Fibroblast of the aortic adventitia (primary cell): Measurements from ENCODE around the gene STPG2. TPM values are rescaled to one million over a fixed set of nuclear protein-coding genes. Genes with fewer than 3 reads are reported as not detected.
"Not testable (repeated sequence)": the region's sequence is repeated elsewhere in the genome, so short reads cannot be mapped to it uniquely, and the experiment has no call there.

Experiments used
- DNase-seq: peaks from one replicate; pipeline ENCODE4 v3.0.0-alpha.2; 2010; ENCODE audit warnings: low read depth
- H3K4me3 ChIP-seq: 2 replicates; pipeline ENCODE4 v1.5.1; 2011; ENCODE audit warnings: low read depth, mild to moderate bottlenecking, control low read depth, low read length, moderate library complexity
- CTCF ChIP-seq: IDR thresholded peaks from 2 replicates; pipeline ENCODE4 v1.5.1; 2011; ENCODE audit warnings: mild to moderate bottlenecking, low read length, control low read depth, inconsistent platforms; ENCODE audit not compliant: insufficient read depth
- total RNA-seq: library from RNA; depleted of rRNA; stranded (reverse); fragments of >200 nt; gene quantifications from 2 replicates; pipeline ENCODE4 v1.2.3, GENCODE V29; 2012; ENCODE audit warnings: low replicate concordance

The STPG2 gene
- total RNA-seq, 1 donor, result 0.18 TPM

DNA sequence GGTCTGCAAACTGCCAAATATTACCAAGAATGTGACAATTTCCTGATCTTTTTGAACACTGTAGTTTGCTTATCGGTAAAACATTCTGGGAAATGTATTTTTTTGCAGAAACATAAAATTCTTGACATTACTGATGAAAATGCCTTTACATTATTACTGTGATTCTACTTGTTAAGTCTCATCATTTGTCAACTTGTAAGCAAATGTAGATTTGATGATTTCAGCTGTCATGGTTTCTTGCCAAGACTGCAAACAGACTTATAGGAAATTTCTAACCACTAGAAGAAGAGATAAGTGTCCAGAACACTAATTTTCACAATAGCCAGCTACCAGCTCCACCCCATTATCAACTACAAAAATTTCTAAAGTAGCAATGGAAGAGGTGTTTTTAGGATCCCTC is 560.4 kb downstream of the STPG2 start:
- H3K4me3 ChIP-seq, result no peak overlapping the region
- TF ChIP-seq CTCF, result no peak
- no peak for DNase-seq

GRCh38 chr4:97577004-97577403 is 566.3 kb downstream of the STPG2 start:
- no peak for DNase-seq
- TF ChIP-seq CTCF, result no peak
- H3K4me3 ChIP-seq, result no peak overlapping the region

DNA sequence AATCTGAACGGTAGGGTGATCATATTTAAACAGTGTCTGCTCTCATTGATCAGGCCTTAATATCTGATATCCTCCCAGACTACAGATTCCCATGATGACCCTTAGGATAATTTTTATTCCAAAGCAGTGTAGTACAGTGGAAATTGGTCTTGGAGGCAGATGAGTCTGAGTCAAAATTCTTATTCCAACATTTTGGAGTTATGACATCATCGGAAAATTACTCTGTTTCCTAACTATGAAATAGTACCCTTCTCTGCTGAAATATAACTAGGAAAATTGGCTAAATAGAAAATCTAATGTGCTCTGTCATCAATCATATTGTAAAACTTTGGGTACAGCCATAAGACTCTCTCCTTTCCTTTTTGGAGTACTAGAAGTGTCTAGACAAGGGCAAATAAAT is 583.3 kb downstream of the STPG2 start:
- no peak overlapping the region for H3K4me3 ChIP-seq
- no peak for DNase-seq
- TF ChIP-seq CTCF, result no peak

GRCh38 chr4:97558204-97558778 is 585.0 kb downstream of the STPG2 start:
- DNase-seq, result no peak
- TF ChIP-seq CTCF, result no peak
- no peak overlapping the region for H3K4me3 ChIP-seq

GRCh38 chr4:97550637-97551036 is 592.6 kb downstream of the STPG2 start:
- not testable (repeated sequence) for DNase-seq, H3K4me3 ChIP-seq

DNA sequence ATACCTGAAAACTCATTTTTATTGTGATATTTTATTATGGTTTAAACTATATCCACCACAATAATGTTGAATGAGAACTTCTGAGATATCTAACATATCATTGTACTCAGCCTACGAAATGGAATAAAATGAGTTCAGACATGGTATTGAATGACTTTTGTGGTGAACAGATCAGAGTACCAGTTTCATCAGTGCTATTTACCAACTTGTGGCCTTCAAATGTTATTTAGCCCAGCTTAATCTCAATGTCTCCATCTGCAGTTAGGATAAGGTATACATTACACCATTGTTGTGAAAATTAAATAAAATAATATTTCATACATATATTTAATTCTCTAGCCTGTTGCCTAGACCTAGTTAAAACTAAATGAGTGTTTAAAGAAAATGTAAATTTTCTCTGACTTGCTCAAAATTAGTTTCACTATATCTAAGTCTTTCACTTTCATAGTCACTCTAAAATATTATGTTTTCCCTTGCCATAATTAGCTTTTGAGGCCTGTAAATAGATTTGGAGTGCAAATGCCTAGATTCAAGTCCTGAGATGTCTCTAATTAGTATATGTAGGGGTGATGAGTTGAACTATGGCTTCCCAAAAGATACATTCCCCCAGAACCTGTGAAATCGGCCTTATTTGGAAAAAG is 594.2 kb downstream of the STPG2 start:
- DNase-seq, result no peak
- TF ChIP-seq CTCF, result no peak
- no peak overlapping the region for H3K4me3 ChIP-seq

DNA sequence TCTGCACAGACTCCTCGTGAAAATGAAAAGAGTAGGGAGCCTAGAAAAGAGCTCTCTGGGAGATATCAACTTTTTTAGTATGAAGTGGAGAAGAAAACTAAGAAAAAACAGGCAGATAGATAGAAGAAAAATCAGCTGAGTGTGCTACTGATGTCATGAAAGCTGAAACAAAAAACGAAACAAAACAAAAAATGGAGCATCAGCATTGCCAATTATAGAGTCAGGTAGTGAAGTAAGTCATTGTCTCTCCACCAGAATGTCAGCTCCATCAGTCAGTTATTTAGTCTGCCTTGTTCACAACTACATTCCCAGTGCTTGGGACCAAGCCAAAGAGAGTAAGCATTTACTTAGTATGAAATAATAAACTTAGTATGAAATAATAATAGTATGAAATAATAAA is 595.1 kb downstream of the STPG2 start:
- TF ChIP-seq CTCF, result no peak
- DNase-seq, result no peak
- no peak overlapping the region for H3K4me3 ChIP-seq
